ENCODE results near the gene C10orf67. TPM values are rescaled to one million over a fixed set of nuclear protein-coding genes. Genes with fewer than 3 reads are reported as not detected.

The C10orf67 gene
- total and polyA plus RNA-seq, 2 experiments from 2014 or later: under 0.01 to 1.1 TPM

GRCh38 chr10:23238015-23238414, 106.6 kb downstream of the C10orf67 start:
- H3F3A ChIP-seq (ENCODE audit: insufficient read depth): no peaks in the 10 kb centered on the region
- no peak overlapping the region for H3K4me2 ChIP-seq (ENCODE audit: unreplicated experiment)
- in situ Hi-C loops (cut with MboI): no loop called here
- WGBS, 2 experiments (ENCODE audit: low coverage in 1 of 2, low lambda C conversion rate in 2 of 2, missing lambda C conversion rate in 2 of 2): 41 to 43% methylated on average over 3 of the region's 3 CpGs
- H3K27ac ChIP-seq: no peak overlapping the region
- no peaks in the 10 kb centered on the region for H3K27me3 ChIP-seq (replicated peaks; ENCODE audit: insufficient read depth)
- H3K79me2 ChIP-seq (ENCODE audit: insufficient read depth): no peaks in the 10 kb centered on the region
- no peaks in the 10 kb centered on the region for H4K20me1 ChIP-seq (ENCODE audit: insufficient read depth)
- no peak for DNase-seq
- H3K9me3 ChIP-seq (ENCODE audit: low read depth): no peaks in the 10 kb centered on the region
- H3K36me3 ChIP-seq (ENCODE audit: low read depth): no peaks in the 10 kb centered on the region
- H2AFZ ChIP-seq: no peak overlapping the region
- H3K4me3 ChIP-seq: no peak overlapping the region
- no peaks in the 10 kb centered on the region for H3K4me1 ChIP-seq (ENCODE audit: insufficient read depth)
- H3K9ac ChIP-seq: no peak overlapping the region
- H3K9me2 ChIP-seq (ENCODE audit: insufficient read depth): no peaks in the 10 kb centered on the region
- TF ChIP-seq EZH2phosphoT487 (IDR thresholded peaks at IDR 0.05; ENCODE audit: insufficient read depth, low read depth) (no peak), EZH2 (IDR thresholded peaks at IDR 0.05; ENCODE audit: insufficient read depth, poor library complexity, severe bottlenecking) (no peak)

DNA sequence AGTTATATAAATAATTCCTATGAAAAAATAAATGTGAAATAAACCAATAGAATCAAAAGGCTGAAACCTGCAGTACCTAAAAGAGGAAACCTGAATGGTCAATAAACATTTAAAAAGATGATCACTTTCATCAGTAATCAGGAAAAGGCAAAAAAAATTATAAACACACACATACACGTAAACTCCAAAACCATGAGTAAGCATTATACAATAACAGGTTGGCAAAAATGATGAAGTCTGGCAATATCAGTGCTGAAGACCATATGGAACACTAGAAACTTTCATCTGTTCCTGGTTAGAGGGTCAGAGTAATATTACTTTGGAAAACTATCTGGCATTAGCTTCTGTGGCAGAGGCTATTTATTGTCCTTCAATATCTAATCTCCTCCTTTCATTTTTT, 114.0 kb downstream of the C10orf67 start:
- Histone ChIP-seq H4K20me1 (ENCODE audit: insufficient read depth) (no peaks in the 10 kb centered on the region), H3K9me3 (ENCODE audit: low read depth) (no peaks in the 10 kb centered on the region), H3K4me3 (no peak overlapping the region), H3K36me3 (ENCODE audit: low read depth) (no peaks in the 10 kb centered on the region), H3K4me2 (ENCODE audit: unreplicated experiment) (no peak overlapping the region), H3K27me3 (replicated peaks; ENCODE audit: insufficient read depth) (no peaks in the 10 kb centered on the region), H3F3A (ENCODE audit: insufficient read depth) (no peaks in the 10 kb centered on the region), H3K9me2 (ENCODE audit: insufficient read depth) (no peaks in the 10 kb centered on the region), H3K27ac (no peak overlapping the region), H3K79me2 (ENCODE audit: insufficient read depth) (no peaks in the 10 kb centered on the region), H2AFZ (no peak overlapping the region), H3K4me1 (ENCODE audit: insufficient read depth) (no peaks in the 10 kb centered on the region), H3K9ac (no peak overlapping the region)
- 0 to 13% methylated on average over 1 of the region's 1 CpG for WGBS, 2 experiments (ENCODE audit: low coverage in 1 of 2, low lambda C conversion rate in 2 of 2, missing lambda C conversion rate in 2 of 2)
- no peak for DNase-seq
- no peak for TF ChIP-seq EZH2phosphoT487 (IDR thresholded peaks at IDR 0.05; ENCODE audit: insufficient read depth, low read depth)
- TF ChIP-seq EZH2 (IDR thresholded peaks at IDR 0.05; ENCODE audit: insufficient read depth, poor library complexity, severe bottlenecking): no peak
- in situ Hi-C loops (cut with MboI): no loop called here

DNA sequence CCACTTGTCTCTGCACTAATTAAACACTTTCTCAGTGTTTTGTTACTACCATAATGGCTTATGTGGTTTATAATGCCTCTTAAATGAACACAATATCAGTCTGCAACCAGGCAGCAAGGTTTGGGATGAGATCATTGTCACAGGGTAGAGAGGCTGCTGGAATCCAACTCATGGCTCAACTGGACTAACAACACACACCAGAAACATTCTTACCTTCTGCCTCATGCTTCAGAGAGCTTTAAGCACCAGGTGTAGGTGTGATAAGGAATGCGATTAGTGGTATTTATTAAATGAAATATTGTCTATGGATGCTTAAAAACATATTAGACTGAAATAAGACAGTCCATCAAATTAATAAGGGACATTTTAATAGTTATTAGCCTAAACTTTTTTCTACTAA, 127.1 kb downstream of the C10orf67 start:
- H3K9me2 ChIP-seq (ENCODE audit: insufficient read depth): no peaks in the 10 kb centered on the region
- H3K4me2 ChIP-seq (ENCODE audit: unreplicated experiment): no peak overlapping the region
- no peaks in the 10 kb centered on the region for H3F3A ChIP-seq (ENCODE audit: insufficient read depth)
- H3K27me3 ChIP-seq (replicated peaks; ENCODE audit: insufficient read depth): 0 out of 2 replicates have a peak, but pooled peaks cover 6% of the 10 kb centered on the region
- in situ Hi-C loops (cut with MboI): no loop called here
- no peak overlapping the region for H2AFZ ChIP-seq
- H4K20me1 ChIP-seq (ENCODE audit: insufficient read depth): no peaks in the 10 kb centered on the region
- H3K4me1 ChIP-seq (ENCODE audit: insufficient read depth): no peaks in the 10 kb centered on the region
- no peaks in the 10 kb centered on the region for H3K36me3 ChIP-seq (ENCODE audit: low read depth)
- no peak for DNase-seq
- TF ChIP-seq EZH2phosphoT487 (IDR thresholded peaks at IDR 0.05; ENCODE audit: insufficient read depth, low read depth): no peak
- no peak for TF ChIP-seq EZH2 (IDR thresholded peaks at IDR 0.05; ENCODE audit: insufficient read depth, poor library complexity, severe bottlenecking)
- WGBS, 2 experiments (ENCODE audit: low coverage in 1 of 2, low lambda C conversion rate in 2 of 2, missing lambda C conversion rate in 2 of 2): 41 to 67% methylated on average over 1 of the region's 1 CpG
- H3K79me2 ChIP-seq (ENCODE audit: insufficient read depth): no peaks in the 10 kb centered on the region
- no peak overlapping the region for H3K27ac ChIP-seq
- H3K9ac ChIP-seq: no peak overlapping the region
- H3K4me3 ChIP-seq: no peak overlapping the region
- H3K9me3 ChIP-seq (ENCODE audit: low read depth): no peaks in the 10 kb centered on the region

DNA sequence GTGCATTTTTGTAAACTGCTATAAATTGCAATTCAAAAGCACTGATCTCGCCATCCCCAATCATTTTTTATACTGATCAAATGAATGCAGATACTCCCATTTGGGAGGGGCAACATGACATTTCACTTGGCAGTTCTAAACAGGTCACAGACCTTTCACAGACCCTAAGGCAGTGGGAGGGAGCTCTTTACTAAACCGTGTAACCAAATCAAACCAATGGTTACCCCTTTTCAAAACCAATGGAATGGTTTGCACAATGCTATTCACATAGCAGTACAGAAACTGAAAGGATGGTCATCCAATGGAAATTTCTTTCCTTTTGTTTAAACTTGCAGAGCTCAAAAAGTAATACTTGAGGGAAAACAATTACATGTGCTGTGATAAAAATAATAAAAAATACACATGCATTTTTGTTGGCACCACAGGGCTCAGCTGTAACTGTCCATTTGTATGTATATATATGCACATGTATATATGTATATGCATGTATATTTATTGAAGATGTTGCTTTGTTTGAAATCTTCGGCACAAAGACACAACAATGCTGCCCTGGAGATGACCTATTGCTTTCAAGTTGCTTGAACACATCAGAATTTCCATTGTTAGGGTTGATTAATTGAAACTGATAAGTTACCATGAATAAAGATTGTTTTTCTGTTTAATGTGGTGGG, 138.5 kb downstream of the C10orf67 start:
- Histone ChIP-seq H3K4me2 (ENCODE audit: unreplicated experiment) (no peak overlapping the region), H3K9ac (no peak overlapping the region), H2AFZ (no peak overlapping the region), H3K27me3 (replicated peaks; ENCODE audit: insufficient read depth) (peaks cover 44% of the 10 kb centered on the region), H3K79me2 (ENCODE audit: insufficient read depth) (no peaks in the 10 kb centered on the region), H3F3A (ENCODE audit: insufficient read depth) (no peaks in the 10 kb centered on the region), H3K27ac (no peak overlapping the region), H3K4me1 (ENCODE audit: insufficient read depth) (no peaks in the 10 kb centered on the region), H4K20me1 (ENCODE audit: insufficient read depth) (no peaks in the 10 kb centered on the region), H3K36me3 (ENCODE audit: low read depth) (no peaks in the 10 kb centered on the region), H3K9me2 (ENCODE audit: insufficient read depth) (no peaks in the 10 kb centered on the region), H3K9me3 (ENCODE audit: low read depth) (no peaks in the 10 kb centered on the region), H3K4me3 (no peak overlapping the region)
- DNase-seq: no peak
- 16 to 23% methylated on average over 3 of the region's 3 CpGs for WGBS, 2 experiments (ENCODE audit: low coverage in 1 of 2, low lambda C conversion rate in 2 of 2, missing lambda C conversion rate in 2 of 2)
- in situ Hi-C loops (cut with MboI): no loop called here
- no peak for TF ChIP-seq EZH2 (IDR thresholded peaks at IDR 0.05; ENCODE audit: insufficient read depth, poor library complexity, severe bottlenecking)
- TF ChIP-seq EZH2phosphoT487 (IDR thresholded peaks at IDR 0.05; ENCODE audit: insufficient read depth, low read depth): no peak
